Pons (tissue), 1 donor: ENCODE measurements around the gene DICER1.
"Not testable (repeated sequence)": the region's sequence is repeated elsewhere in the genome, so short reads cannot be mapped to it uniquely, and the experiment has no call there.

ENCODE experiments used
- DNase-seq: peaks from one replicate; pipeline ENCODE4 v3.0.0-alpha.2; 2016; ENCODE audit warnings: low spot score

Gene DICER1, protein sequence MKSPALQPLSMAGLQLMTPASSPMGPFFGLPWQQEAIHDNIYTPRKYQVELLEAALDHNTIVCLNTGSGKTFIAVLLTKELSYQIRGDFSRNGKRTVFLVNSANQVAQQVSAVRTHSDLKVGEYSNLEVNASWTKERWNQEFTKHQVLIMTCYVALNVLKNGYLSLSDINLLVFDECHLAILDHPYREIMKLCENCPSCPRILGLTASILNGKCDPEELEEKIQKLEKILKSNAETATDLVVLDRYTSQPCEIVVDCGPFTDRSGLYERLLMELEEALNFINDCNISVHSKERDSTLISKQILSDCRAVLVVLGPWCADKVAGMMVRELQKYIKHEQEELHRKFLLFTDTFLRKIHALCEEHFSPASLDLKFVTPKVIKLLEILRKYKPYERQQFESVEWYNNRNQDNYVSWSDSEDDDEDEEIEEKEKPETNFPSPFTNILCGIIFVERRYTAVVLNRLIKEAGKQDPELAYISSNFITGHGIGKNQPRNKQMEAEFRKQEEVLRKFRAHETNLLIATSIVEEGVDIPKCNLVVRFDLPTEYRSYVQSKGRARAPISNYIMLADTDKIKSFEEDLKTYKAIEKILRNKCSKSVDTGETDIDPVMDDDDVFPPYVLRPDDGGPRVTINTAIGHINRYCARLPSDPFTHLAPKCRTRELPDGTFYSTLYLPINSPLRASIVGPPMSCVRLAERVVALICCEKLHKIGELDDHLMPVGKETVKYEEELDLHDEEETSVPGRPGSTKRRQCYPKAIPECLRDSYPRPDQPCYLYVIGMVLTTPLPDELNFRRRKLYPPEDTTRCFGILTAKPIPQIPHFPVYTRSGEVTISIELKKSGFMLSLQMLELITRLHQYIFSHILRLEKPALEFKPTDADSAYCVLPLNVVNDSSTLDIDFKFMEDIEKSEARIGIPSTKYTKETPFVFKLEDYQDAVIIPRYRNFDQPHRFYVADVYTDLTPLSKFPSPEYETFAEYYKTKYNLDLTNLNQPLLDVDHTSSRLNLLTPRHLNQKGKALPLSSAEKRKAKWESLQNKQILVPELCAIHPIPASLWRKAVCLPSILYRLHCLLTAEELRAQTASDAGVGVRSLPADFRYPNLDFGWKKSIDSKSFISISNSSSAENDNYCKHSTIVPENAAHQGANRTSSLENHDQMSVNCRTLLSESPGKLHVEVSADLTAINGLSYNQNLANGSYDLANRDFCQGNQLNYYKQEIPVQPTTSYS (N-terminal part only)

GRCh38 chr14:95157327-95158189 is at the start of gene DICER1:
DICER1 (minus strand) TSS chr14:95157529; CDS start chr14:95133458, 24,071 bp downstream.
- DNase-seq = peak; percentile 94

DNA sequence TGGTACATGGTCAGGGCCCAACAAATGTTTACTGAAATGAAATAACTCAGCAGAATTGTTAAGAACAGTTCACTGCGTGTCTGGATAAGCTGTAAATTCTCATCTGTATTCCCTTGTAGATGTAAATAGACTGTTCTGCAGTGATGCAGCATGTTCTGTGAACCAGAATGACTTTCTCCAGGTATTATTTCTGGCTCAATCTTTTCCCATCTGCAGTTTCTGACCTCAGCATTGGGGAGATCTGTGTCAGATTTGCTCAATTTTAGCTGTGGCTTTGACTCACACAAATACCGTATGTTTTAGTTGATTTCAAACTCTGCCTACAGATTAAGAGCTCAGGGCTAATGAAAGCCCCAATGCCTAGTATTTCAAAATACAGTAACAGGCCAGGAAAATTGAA is 49.2 kb upstream of the DICER1 start:
- DNase-seq = no peak

DNA sequence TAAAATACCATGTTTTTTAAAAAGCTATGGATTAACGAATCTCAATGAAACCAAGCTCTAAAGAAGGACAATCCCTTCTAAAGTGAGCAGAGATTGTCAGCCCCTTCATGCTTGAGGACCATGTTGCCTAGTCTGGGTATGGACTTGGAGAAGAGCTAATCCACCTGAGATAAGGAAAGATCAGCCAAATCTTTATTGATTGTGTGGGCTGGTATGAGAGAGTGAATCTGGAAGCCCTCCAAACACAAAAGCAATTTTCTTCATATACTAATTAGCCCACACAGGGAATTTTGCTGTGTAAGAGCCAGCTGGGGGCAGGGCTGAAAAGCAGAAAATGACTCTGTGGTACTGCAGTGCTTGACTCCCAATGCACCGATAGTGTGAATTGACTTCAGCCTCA is 47.4 kb upstream of the DICER1 start:
- DNase-seq = no peak

- not testable (repeated sequence) for DNase-seq
Measured at GRCh38 chr14:95201745-95202144, 44.4 kb upstream of the DICER1 start.

- no peak for DNase-seq
Measured at GRCh38 chr14:95200404-95200803, 43.1 kb upstream of the DICER1 start.

- DNase-seq = no peak
Measured at GRCh38 chr14:95199298-95199983, 42.1 kb upstream of the DICER1 start.

DNA sequence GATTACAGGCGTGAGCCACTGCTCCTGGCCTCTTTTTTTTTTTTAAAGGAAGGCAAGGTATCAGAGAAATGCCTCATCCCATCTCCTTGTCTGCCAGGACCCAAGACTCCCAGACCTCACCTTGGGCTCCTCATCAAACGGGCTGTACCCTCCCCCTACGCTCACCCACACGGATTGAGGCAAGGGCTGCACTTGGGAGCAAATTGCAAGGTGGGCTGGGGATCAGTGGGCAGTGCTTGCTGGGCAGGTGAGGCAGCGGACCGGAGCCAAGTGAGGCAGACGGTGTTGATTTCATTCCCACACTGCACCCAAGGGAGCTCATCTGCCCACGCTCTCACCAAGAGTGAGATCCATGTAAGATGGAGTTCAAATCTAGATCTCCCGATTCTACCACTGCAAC is 41.0 kb upstream of the DICER1 start:
- DNase-seq = no peak

DNA sequence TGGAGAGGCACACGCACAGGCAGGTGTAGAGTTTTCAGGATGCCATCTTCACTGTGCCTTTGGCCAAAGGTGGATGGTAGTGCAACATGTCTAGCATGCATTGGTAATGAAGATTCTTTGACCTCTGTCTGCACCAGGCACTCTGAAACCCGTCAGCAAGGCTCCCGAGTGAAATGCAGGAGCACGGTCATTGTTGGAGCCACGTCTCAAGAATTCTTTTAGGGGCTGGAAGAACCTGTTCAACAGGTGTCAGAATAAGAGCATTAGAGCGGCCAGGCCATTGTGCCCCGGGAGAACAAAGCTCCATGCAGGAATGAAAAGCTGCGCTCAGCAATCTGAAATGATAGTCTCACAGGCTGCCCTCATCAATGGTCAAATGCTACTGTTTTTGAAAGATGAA is 40.2 kb upstream of the DICER1 start:
- no peak for DNase-seq

GRCh38 chr14:95196826-95197545 is 39.7 kb upstream of the DICER1 start:
- DNase-seq = no peak

DNA sequence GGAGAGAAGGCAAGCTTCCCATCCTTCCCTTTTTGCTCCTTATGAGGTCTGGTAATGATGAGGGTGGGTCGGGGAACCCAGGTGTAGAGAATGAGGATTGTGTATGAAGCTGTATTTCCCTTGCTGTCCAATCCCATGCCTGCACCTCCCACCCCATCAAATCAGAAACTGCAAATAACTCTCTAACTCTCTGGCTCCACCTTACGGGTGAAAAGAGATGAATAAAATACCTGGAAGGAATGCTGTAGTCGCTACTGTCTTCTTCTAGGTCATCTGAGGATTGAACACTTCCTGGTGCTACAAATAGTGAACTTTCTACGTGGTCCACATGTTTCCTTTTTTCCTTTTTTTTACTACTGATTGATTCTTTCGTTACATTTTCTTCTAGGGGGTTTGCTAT is 38.9 kb upstream of the DICER1 start:
- peak; percentile 15 for DNase-seq

- no peak for DNase-seq
Measured at GRCh38 chr14:95195031-95195430, 37.7 kb upstream of the DICER1 start.

DNA sequence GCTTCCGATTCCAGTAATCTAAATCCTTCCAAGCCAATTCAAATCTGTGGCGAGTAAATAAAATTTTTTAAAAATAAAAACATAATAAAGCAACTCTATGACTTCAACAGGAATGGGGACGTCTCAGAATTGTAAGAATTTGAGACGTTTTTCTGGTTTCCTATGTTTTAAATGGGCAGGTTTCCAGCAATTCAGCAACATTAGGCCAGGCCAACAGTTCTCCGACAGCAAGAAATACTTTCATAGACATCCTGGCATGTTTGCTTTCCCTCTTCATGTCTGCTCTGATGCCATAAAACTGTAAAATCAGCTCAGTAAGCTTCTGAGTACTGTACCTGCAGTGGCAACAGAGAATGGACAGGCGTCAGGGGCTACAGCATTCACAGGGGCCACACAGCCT is 35.8 kb upstream of the DICER1 start:
- no peak for DNase-seq

DNA sequence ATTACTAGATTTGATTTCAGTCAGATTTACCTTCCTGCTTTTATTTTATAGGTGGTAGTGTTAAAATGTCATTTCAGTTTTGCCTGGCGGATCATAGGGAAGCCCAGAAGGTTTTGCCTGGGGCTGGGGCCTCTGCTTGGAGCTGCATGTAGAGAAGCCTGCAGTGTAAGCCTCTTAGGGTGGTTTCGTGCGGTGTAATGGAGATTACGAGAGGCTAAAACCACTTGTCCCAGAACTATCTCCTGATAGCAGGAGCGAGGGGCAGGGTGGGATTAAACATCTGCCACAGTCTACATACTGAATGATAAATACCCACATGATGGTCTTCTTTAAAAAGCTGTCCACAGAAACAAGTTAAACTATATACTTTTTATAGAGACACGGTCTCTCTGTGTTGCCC is 35.0 kb upstream of the DICER1 start:
- no peak for DNase-seq

- no peak for DNase-seq
Measured at GRCh38 chr14:95191445-95192199, 34.3 kb upstream of the DICER1 start.

DNA sequence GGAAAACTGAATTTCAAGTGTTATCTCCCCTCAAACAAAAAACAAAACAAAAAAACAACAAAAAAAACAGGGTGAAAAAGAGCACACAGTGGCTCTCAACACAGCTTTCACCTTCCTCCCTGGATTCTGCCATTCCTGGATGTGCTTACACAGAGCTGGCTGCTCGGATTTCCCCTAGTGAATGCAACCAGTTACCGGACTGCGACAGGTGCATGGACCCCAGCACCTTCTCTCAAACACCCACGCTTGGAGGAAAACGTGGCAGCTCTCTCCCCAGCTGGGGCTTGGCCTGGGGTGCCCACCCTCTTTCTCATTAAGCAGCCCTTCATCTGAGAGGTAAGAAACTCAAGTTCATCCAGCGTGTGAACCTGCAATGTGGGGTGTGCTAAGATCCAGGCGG is 33.5 kb upstream of the DICER1 start:
- no peak for DNase-seq

DNA sequence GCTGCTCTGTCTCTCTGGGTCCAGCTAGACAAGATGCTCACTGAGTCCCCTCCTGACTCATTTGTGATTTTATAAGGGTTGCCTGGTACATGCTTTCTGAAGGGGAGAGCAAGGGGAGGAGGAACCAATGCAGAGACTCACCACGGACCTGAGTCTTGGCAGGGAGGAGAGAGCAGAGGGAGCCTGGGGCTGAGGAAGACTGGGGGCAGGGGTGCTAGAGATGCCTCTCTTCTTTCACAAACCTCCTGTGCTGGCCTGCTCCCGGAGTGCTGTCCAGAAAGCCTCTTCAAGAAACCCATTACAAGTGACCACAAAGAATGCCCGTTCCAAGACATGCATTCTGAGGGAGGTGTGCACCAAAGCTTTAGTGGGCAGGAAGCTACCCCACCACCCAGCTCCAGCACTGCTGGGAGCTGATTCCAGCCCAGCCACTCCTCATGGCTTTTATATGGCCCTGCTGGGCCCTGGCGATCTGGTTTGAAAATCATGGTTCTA is 33.1 kb upstream of the DICER1 start:
- DNase-seq = no peak

DNA sequence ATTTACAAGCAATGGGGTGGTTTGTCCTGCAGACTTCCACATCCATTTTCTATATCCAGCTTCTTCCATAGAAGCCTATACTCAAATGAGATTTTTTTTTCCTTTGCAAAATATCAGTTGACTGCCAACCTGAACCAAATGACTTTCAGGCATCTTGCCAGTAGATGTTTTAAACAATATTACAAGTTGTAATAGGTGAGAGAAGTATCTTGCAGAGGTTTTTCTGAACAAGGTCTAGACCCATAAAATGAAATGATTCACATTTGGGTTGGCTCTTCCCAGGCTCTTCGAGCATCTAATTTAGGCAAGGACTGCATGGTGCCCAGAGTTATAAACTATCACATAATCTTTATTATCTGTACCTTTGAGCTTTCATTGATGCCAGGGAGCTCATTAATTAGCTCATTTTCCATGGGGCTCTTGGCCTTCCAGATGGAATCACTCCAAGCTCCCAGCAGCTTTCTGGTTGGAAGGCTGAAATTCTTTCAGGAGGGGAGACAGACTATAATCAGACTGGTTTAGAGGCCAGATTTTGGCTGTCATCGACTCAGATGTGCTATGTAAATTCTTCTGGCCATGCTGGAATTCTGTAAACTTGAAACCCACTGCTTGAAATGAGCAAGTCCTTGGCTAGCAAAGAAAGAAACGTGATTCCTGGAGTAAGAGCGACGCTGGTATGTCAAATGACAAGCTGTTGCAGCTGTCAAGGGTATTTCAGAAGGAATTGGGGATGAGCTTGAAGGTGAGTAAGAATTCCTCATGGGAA is 32.2 kb upstream of the DICER1 start:
- DNase-seq = no peak

DNA sequence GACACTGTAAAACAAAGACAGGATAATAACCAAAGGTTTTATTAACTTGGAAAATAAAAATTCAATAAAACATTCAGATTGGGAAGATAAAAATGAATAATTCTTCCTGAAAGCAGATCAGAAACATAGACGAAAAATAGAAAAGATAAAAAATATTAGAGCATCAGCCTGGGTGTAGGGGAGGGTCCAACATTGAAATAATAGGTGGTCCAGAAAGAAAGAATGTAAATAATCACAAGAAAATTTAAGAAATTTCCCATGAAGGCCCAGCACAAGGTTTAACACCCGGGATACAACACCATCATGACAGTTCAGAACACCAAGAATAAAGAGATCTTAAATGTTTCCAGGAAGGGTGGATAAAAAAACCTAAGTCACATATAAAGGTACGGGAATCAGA is 31.1 kb upstream of the DICER1 start:
- DNase-seq = no peak
